MM.1S (cell line): ENCODE data around the gene PLCB4.

ENCODE experiments used
- EZH2 ChIP-seq: fragments of 300-600 bp; sonication (generic); optimal IDR thresholded peaks from 2 replicates; pipeline ENCODE3; 2017; ENCODE audit warnings: low read depth, mild to moderate bottlenecking, antibody characterized with exemption, low read length, mixed read lengths
- EZH2phosphoT487 ChIP-seq: fragments of 300-600 bp; sonication (generic); IDR thresholded peaks from 2 replicates; pipeline ENCODE4 v1.6.1; 2018; ENCODE audit warnings: antibody characterized with exemption, low read length
- TF ChIP-seq, protein P1 (sequence below): fragments of 300-600 bp; sonication (generic); IDR thresholded peaks from 2 replicates; pipeline ENCODE4 v1.5.1; 2016; ENCODE audit warnings: antibody characterized with exemption, low read length, mixed read lengths

DNA sequence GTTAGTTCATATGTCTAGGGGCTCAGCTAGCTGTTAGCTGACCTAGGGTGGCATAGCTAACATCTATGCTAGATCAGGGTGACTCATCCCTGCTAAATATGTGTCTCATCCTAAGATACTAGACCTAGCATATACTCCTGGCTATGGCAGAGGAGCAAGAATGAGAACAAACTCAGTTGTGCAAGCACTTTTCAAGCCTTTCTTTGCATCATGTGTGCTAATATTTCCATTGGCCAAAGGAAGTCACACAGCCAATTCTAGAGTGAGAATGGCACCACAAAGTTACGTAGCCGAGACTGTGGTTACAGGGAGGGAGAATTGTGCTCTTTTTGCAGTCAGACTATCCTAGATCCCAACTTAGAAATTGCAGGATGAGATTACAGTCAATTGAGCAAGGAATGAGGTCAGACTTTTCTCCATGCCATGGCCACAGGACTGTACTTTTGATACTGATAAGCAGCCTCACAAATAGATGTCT, 78.7 kb downstream of the PLCB4 start:
- no peak for TF ChIP-seq EZH2
- TF ChIP-seq EZH2phosphoT487: no peak
- TF ChIP-seq, protein P1, sequence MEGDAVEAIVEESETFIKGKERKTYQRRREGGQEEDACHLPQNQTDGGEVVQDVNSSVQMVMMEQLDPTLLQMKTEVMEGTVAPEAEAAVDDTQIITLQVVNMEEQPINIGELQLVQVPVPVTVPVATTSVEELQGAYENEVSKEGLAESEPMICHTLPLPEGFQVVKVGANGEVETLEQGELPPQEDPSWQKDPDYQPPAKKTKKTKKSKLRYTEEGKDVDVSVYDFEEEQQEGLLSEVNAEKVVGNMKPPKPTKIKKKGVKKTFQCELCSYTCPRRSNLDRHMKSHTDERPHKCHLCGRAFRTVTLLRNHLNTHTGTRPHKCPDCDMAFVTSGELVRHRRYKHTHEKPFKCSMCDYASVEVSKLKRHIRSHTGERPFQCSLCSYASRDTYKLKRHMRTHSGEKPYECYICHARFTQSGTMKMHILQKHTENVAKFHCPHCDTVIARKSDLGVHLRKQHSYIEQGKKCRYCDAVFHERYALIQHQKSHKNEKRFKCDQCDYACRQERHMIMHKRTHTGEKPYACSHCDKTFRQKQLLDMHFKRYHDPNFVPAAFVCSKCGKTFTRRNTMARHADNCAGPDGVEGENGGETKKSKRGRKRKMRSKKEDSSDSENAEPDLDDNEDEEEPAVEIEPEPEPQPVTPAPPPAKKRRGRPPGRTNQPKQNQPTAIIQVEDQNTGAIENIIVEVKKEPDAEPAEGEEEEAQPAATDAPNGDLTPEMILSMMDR: no peak
